Measurements from ENCODE around the gene LRRC43.

The LRRC43 gene

DNA sequence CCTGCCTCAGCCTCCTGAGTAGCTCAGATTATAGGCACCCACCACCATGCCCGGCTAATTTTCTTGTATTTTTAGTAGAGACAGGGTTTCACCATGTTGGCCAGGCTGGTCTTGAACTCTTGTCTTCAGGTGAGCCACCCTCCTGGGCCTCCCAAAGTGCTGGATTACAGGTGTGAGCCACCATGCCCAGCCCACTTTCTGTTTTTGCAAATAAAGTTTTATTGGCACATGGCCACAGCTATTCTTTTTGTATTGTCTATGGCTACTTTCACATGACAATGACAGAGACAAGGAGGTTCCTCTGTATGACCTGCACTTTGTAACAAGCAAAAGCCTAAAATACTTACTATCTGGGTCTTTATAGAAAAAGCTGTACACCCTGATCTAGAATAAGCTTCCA, 62.6 kb downstream of the LRRC43 start:
- H3K4me3 ChIP-seq = no peak overlapping the region
- no peak for TF ChIP-seq CTCF (IDR thresholded peaks at IDR 0.05)
- H3K27ac ChIP-seq = no peak overlapping the region
- intact Hi-C loops (cut with DNase I; ENCODE audit: low total_unique reads) = no loop called here
- H3K9me3 ChIP-seq = no peaks in the 10 kb centered on the region
- DNase-seq = no peak
- H3K4me1 ChIP-seq = no peaks in the 10 kb centered on the region
- peaks cover 21 to 77% (median 55%) of the 10 kb centered on the region in 3 donors for H3K36me3 ChIP-seq
- no peaks in the 10 kb centered on the region for H3K27me3 ChIP-seq

- DNase-seq = no peak
Measured at GRCh38 chr12:122250047-122250446, 67.1 kb downstream of the LRRC43 start.

GRCh38 chr12:122250536-122250935, 67.6 kb downstream of the LRRC43 start:
- H3K4me3 ChIP-seq = no peak overlapping the region
- no peak for TF ChIP-seq CTCF (IDR thresholded peaks at IDR 0.05)
- peaks cover 13 to 64% (median 39%) of the 10 kb centered on the region in 3 donors for H3K36me3 ChIP-seq
- intact Hi-C loops (cut with DNase I; ENCODE audit: low total_unique reads) = no loop called here
- no peaks in the 10 kb centered on the region for H3K27me3 ChIP-seq
- DNase-seq = no peak
- H3K9me3 ChIP-seq = no peaks in the 10 kb centered on the region
- H3K27ac ChIP-seq = no peak overlapping the region
- H3K4me1 ChIP-seq = no peaks in the 10 kb centered on the region

More at GRCh38 chr12:122250047-122250446, 67.1 kb downstream of the LRRC43 start:
- no peak overlapping the region for H3K4me3 ChIP-seq
- H3K36me3 ChIP-seq = peaks cover 13 to 61% (median 39%) of the 10 kb centered on the region in 3 donors
- TF ChIP-seq CTCF (IDR thresholded peaks at IDR 0.05) = no peak
- no peaks in the 10 kb centered on the region for H3K4me1 ChIP-seq
- H3K27ac ChIP-seq = no peak overlapping the region
- intact Hi-C loops (cut with DNase I; ENCODE audit: low total_unique reads) = no loop called here
- H3K9me3 ChIP-seq = no peaks in the 10 kb centered on the region
- H3K27me3 ChIP-seq = no peaks in the 10 kb centered on the region

Measured in tibial artery (tissue), 4 donors.